Keratinocyte (primary cell): ENCODE results near the gene CNNM3. TPM values are rescaled to one million over a fixed set of nuclear protein-coding genes. Genes with fewer than 3 reads are reported as not detected.

Source experiments
- DNase-seq: peaks from one replicate; pipeline ENCODE4 v3.0.0-alpha.2; 2011; ENCODE audit warnings: low read depth, missing footprints, low spot score
- FAIRE-seq: peaks from 2 replicates; lab custom pipeline; 2011; peaks lifted over from hg19 to GRCh38; lab: Jason Lieb, UNC
- H2AFZ ChIP-seq: 2 replicates; pipeline ENCODE4 v1.6.0; 2012; ENCODE audit warnings: low read length, control low read depth, inconsistent platforms; ENCODE audit not compliant: control insufficient read depth
- H3K27ac ChIP-seq: 2 replicates; pipeline ENCODE4 v1.5.1; 2011; ENCODE audit warnings: low read length; ENCODE audit not compliant: control insufficient read depth, insufficient read depth
- H3K27me3 ChIP-seq: 3 replicates; pipeline ENCODE4 v1.6.0; 2011; ENCODE audit warnings: low read length; ENCODE audit not compliant: control insufficient read depth, insufficient read depth; ENCODE audit errors: extremely low read depth
- H3K36me3 ChIP-seq, 2 experiments: 2 replicates in 1 of 2; 3 replicates in 1 of 2; pipeline ENCODE4 v1.5.1; 2011; ENCODE audit warnings: low read length in 2 of 2, mild to moderate bottlenecking in 1 of 2; ENCODE audit not compliant: control insufficient read depth in 2 of 2, insufficient read depth in 2 of 2; ENCODE audit errors: extremely low read depth in 1 of 2
- H3K4me1 ChIP-seq: 3 replicates; pipeline ENCODE4 v1.5.1; 2011; ENCODE audit warnings: low read length; ENCODE audit not compliant: control insufficient read depth, insufficient read depth; ENCODE audit errors: extremely low read depth
- H3K4me2 ChIP-seq: 3 replicates; pipeline ENCODE4 v1.6.0; 2011; ENCODE audit warnings: low read depth, low read length; ENCODE audit not compliant: control insufficient read depth, insufficient read depth; ENCODE audit errors: extremely low read depth
- H3K4me3 ChIP-seq, 3 experiments: fragments of 200-600 bp in 1 of 3; sonication (generic) in 1 of 3; 2 replicates in 2 of 3; 3 replicates in 1 of 3; pipeline ENCODE4 v1.5.1; 2011 to 2016; ENCODE audit warnings: low read length in 3 of 3, mild to moderate bottlenecking in 3 of 3, control low read depth in 2 of 3, inconsistent platforms in 1 of 3, low read depth in 1 of 3, mixed read lengths in 1 of 3, mixed run types in 1 of 3, moderate library complexity in 1 of 3; ENCODE audit not compliant: control insufficient read depth in 2 of 3, insufficient read depth in 2 of 3; ENCODE audit errors: extremely low read depth in 1 of 3
- H3K79me2 ChIP-seq: 2 replicates; pipeline ENCODE4 v1.6.0; 2012; ENCODE audit warnings: low read length; ENCODE audit not compliant: control insufficient read depth, insufficient read depth
- H3K9ac ChIP-seq: 3 replicates; pipeline ENCODE4 v1.6.0; 2011; ENCODE audit warnings: low read length; ENCODE audit not compliant: control insufficient read depth, insufficient read depth; ENCODE audit errors: extremely low read depth
- H3K9me1 ChIP-seq: 3 replicates; pipeline ENCODE4 v1.6.0; 2011; ENCODE audit warnings: low read length; ENCODE audit not compliant: control insufficient read depth, insufficient read depth; ENCODE audit errors: extremely low read depth
- H3K9me3 ChIP-seq: 2 replicates; pipeline ENCODE4 v1.5.1; 2012; ENCODE audit warnings: low read depth, low read length; ENCODE audit not compliant: control insufficient read depth
- H4K20me1 ChIP-seq: 3 replicates; pipeline ENCODE4 v1.6.0; 2011; ENCODE audit warnings: low read length; ENCODE audit not compliant: control insufficient read depth, insufficient read depth; ENCODE audit errors: extremely low read depth
- CTCF ChIP-seq, 3 experiments: IDR thresholded peaks in 1 of 3; conservative IDR thresholded peaks in 1 of 3; optimal IDR thresholded peaks in 1 of 3; 2 replicates in 2 of 3; 3 replicates in 1 of 3; pipeline versions ENCODE3 to v1.5.1; 2011; ENCODE audit warnings: low read length in 3 of 3, mild to moderate bottlenecking in 3 of 3, moderate library complexity in 2 of 3, control low read depth in 1 of 3, inconsistent platforms in 1 of 3; ENCODE audit not compliant: insufficient read depth in 2 of 3; ENCODE audit errors: extremely low read depth in 1 of 3
- EZH2 ChIP-seq: IDR thresholded peaks from one replicate; pipeline ENCODE4 v1.6.1; 2012; ENCODE audit warnings: inconsistent platforms, mild to moderate bottlenecking, low read length, moderate library complexity
- dilution Hi-C: fragments of 300-500 bp; cut with MboI; formaldehyde crosslinking; loops from one replicate; pipeline ENCODE4 v1.7.0; 2020; ENCODE audit warnings: low sequenced_read_pairs; ENCODE audit not compliant: extremely low pct_ligation_motif_present
- polyA plus RNA-seq, 5 experiments: library from polyadenylated mRNA; depleted of rRNA in 3 of 5; stranded (reverse) in 3 of 5; stranded (forward) in 1 of 5; unstranded in 1 of 5; fragments of >200 nt; gene quantifications; 1 replicate in 1 of 5; 2 replicates in 3 of 5; 3 replicates in 1 of 5; pipeline versions ENCODE4 v1.2.1 to v1.2.3, GENCODE V29; 2011 to 2012; ENCODE audit warnings: missing spikeins in 2 of 5, low read depth in 1 of 5, low replicate concordance in 1 of 5

CNNM3 gene
- polyA plus RNA-seq, 1 donor (not counting 4 experiments of a cell fraction or from before 2014, with no cell fraction given), result 2.3 TPM

- TF ChIP-seq EZH2, result no peak
- no peak for TF ChIP-seq CTCF (optimal IDR thresholded peaks at IDR 0.05 in 1 of 3, IDR thresholded peaks at IDR 0.05 in 1 of 3, conservative IDR thresholded peaks at IDR 0.05 in 1 of 3; ENCODE audit: extremely low read depth in 1 of 3, insufficient read depth in 2 of 3, low read length in 3 of 3)
- no peak overlapping the region for H2AFZ ChIP-seq
Observed at GRCh38 chr2:96832408-96832753, 16.3 kb downstream of the CNNM3 start.

GRCh38 chr2:96832754-96833507, 16.9 kb downstream of the CNNM3 start:
- DNase-seq (no peak), FAIRE-seq (no peak)
- Histone ChIP-seq H3K27ac (no peak overlapping the region), H3K4me1 (no peaks in the 10 kb centered on the region), H3K9me3 (no peaks in the 10 kb centered on the region), H3K27me3 (no peaks in the 10 kb centered on the region), H3K4me3 (no peak overlapping the region), H3K9ac (no peak overlapping the region), H2AFZ (no peak overlapping the region), H3K79me2 (no peaks in the 10 kb centered on the region), H4K20me1 (no peaks in the 10 kb centered on the region), H3K36me3 (peaks cover 4 to 15% of the 10 kb centered on the region in 2 experiments), H3K9me1 (no peaks in the 10 kb centered on the region), H3K4me2 (no peak overlapping the region)
- TF ChIP-seq CTCF (optimal IDR thresholded peaks at IDR 0.05 in 1 of 3, IDR thresholded peaks at IDR 0.05 in 1 of 3, conservative IDR thresholded peaks at IDR 0.05 in 1 of 3; ENCODE audit: extremely low read depth in 1 of 3, insufficient read depth in 2 of 3, low read length in 3 of 3) (no peak), EZH2 (no peak)
- dilution Hi-C loops, result no loop called here

More at GRCh38 chr2:96832408-96832753, 16.3 kb downstream of the CNNM3 start:
- H3K9me1 ChIP-seq, result no peaks in the 10 kb centered on the region
- dilution Hi-C loops, result no loop called here
- no peaks in the 10 kb centered on the region for H4K20me1 ChIP-seq
- H3K27me3 ChIP-seq, result no peaks in the 10 kb centered on the region
- no peaks in the 10 kb centered on the region for H3K9me3 ChIP-seq
- DNase-seq, result no peak
- H3K4me2 ChIP-seq, result no peak overlapping the region
- H3K4me3 ChIP-seq, result no peak overlapping the region
- H3K79me2 ChIP-seq, result no peaks in the 10 kb centered on the region
- no peaks in the 10 kb centered on the region for H3K4me1 ChIP-seq
- peaks cover 6 to 18% of the 10 kb centered on the region in 2 experiments for H3K36me3 ChIP-seq
- H3K27ac ChIP-seq, result no peak overlapping the region
- FAIRE-seq, result no peak
- no peak overlapping the region for H3K9ac ChIP-seq
